ENCODE results near the gene B3GNT9.

DNA sequence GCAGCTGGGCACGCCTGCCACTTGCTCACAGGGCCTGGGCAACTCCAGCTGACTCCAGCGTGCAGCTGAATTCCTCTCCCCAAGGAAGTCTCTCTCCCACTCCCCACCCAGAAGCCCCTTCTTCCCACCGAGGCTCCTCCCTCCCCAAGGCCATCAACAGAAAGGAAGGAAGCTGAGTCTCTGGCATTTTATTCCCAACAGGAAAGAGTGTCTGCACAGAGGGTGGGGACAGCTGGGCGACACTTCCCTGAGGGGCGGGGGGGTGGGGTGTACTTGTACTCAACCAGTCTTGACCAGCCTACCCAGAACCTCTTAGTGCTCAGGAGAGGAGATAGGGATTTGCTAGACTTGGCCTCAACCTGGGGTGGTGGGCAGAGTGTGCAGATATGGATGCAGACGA is 39.2 kb upstream of the B3GNT9 start, which contains the start of gene EXOC3L1:
- TF ChIP-seq GATA2 (IDR thresholded peaks at IDR 0.05; ENCODE audit: low read depth, low read length) (no peak), GATA3 (IDR thresholded peaks at IDR 0.05; ENCODE audit: low read depth, low read length) (no peak)

Data from SH-SY5Y (cell line).